Osteoblast (primary cell): Measurements from ENCODE around the gene LSS. TPM values are rescaled to one million over a fixed set of nuclear protein-coding genes. Genes with fewer than 3 reads are reported as not detected.
"Not testable (repeated sequence)": the region's sequence is repeated elsewhere in the genome, so short reads cannot be mapped to it uniquely, and the experiment has no call there.

Experiments used
- DNase-seq: peaks from one replicate; pipeline ENCODE4 v3.0.0; 2011; ENCODE audit warnings: low spot score, mixed read lengths; ENCODE audit not compliant: insufficient read length; ENCODE audit errors: missing footprints
- H2AFZ ChIP-seq: 2 replicates; pipeline ENCODE4 v1.6.0; 2011; ENCODE audit warnings: mild to moderate bottlenecking, low read length
- H3K27ac ChIP-seq: 2 replicates; pipeline ENCODE4 v1.5.1; 2011; ENCODE audit warnings: mild to moderate bottlenecking, low read depth, low read length, moderate library complexity
- H3K27me3 ChIP-seq: 2 replicates; pipeline ENCODE4 v1.6.0; 2012; ENCODE audit warnings: mild to moderate bottlenecking, control low read depth, inconsistent platforms, low read length, moderate library complexity; ENCODE audit not compliant: insufficient read depth
- H3K36me3 ChIP-seq: 2 replicates; pipeline ENCODE4 v1.5.1; 2011; ENCODE audit warnings: mild to moderate bottlenecking, low read length, control low read depth, moderate library complexity; ENCODE audit not compliant: insufficient read depth
- H3K4me1 ChIP-seq: 2 replicates; pipeline ENCODE4 v1.5.1; 2011; ENCODE audit warnings: mild to moderate bottlenecking, low read length, control low read depth, moderate library complexity; ENCODE audit not compliant: insufficient read depth
- H3K4me2 ChIP-seq: 2 replicates; pipeline ENCODE4 v1.6.0; 2011; ENCODE audit warnings: mild to moderate bottlenecking, low read length; ENCODE audit not compliant: insufficient read depth
- H3K4me3 ChIP-seq: fragments of 200-600 bp; sonication (generic); 3 replicates; pipeline ENCODE4 v1.5.1; 2012; ENCODE audit warnings: mild to moderate bottlenecking, low read length, inconsistent platforms; ENCODE audit not compliant: insufficient read depth
- H3K79me2 ChIP-seq: 2 replicates; pipeline ENCODE4 v1.6.0; 2012; ENCODE audit warnings: mild to moderate bottlenecking, low read length, control low read depth, inconsistent platforms; ENCODE audit not compliant: insufficient read depth
- H3K9me3 ChIP-seq: 2 replicates; pipeline ENCODE4 v1.5.1; 2011; ENCODE audit warnings: low read depth, low read length, control low read depth
- H4K20me1 ChIP-seq: 2 replicates; pipeline ENCODE4 v1.6.0; 2012; ENCODE audit warnings: mild to moderate bottlenecking, low read length, control low read depth; ENCODE audit not compliant: insufficient read depth
- total RNA-seq: library from RNA; depleted of rRNA; stranded (reverse); fragments of >200 nt; gene quantifications from 2 replicates; pipeline ENCODE4 v1.2.3, GENCODE V29; 2012
- TF ChIP-seq, protein P1 (sequence below): IDR thresholded peaks from 2 replicates; pipeline ENCODE4 v1.5.1; 2011; ENCODE audit warnings: mild to moderate bottlenecking, low read depth, low read length, moderate library complexity; ENCODE audit errors: extremely low read depth

Gene LSS
- total RNA-seq, 1 donor, result 122 TPM

DNA sequence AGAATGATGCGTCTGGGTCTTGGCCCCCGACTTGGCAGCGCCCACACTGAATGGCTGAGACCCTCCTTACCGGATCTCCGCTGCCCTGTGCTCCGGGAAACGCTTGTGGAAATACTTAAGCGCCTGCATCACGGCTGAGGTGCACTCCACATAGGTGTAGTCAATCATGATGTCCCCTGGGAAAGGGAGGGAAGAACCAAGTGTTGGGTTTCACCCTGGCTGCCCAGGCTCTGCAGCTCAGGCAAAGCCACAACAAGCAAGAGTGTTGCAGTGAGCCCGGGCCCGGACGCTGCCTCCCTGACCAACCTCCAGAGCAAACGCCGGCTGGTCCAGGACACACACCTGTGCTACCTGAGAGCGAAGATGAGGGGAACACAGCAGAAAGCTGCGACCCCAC lies 22.8 kb downstream of the LSS start:
- H3K9me3 ChIP-seq, result no peaks in the 10 kb centered on the region
- no peaks in the 10 kb centered on the region for H3K79me2 ChIP-seq
- peaks cover 11% of the 10 kb centered on the region for H3K36me3 ChIP-seq
- no peaks in the 10 kb centered on the region for H3K27me3 ChIP-seq
- TF ChIP-seq, protein P1, sequence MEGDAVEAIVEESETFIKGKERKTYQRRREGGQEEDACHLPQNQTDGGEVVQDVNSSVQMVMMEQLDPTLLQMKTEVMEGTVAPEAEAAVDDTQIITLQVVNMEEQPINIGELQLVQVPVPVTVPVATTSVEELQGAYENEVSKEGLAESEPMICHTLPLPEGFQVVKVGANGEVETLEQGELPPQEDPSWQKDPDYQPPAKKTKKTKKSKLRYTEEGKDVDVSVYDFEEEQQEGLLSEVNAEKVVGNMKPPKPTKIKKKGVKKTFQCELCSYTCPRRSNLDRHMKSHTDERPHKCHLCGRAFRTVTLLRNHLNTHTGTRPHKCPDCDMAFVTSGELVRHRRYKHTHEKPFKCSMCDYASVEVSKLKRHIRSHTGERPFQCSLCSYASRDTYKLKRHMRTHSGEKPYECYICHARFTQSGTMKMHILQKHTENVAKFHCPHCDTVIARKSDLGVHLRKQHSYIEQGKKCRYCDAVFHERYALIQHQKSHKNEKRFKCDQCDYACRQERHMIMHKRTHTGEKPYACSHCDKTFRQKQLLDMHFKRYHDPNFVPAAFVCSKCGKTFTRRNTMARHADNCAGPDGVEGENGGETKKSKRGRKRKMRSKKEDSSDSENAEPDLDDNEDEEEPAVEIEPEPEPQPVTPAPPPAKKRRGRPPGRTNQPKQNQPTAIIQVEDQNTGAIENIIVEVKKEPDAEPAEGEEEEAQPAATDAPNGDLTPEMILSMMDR, result no peak
- H3K4me2 ChIP-seq, result no peak overlapping the region
- no peak overlapping the region for H3K4me3 ChIP-seq
- no peaks in the 10 kb centered on the region for H4K20me1 ChIP-seq
- H2AFZ ChIP-seq, result no peak overlapping the region
- DNase-seq, result no peak
- H3K4me1 ChIP-seq, result no peaks in the 10 kb centered on the region
- H3K27ac ChIP-seq, result no peak overlapping the region

DNA sequence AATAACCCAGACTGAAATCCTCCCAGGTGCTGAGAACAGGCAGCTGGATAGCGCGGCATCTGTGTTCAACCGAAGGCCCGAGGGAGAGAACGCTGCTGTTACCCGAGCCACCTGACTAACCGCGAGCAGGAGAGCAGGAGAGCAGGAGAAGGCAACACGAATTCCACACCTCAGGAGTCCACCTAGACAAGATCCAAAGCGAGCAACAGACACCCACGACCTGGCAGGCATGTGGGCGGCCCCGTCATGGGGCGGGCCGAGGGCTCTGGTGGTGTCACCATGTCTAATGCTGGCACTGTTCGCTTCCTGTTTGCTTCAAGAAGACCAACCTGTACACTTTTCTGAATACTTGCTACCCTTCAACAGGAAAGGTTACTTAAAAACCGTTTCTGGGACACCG lies 23.4 kb downstream of the LSS start:
- DNase-seq, result peak; percentile 69
- H3K4me2 ChIP-seq, result no peak overlapping the region
- H2AFZ ChIP-seq, result no peak overlapping the region
- H3K27me3 ChIP-seq, result no peaks in the 10 kb centered on the region
- H3K79me2 ChIP-seq, result no peaks in the 10 kb centered on the region
- H3K27ac ChIP-seq, result no peak overlapping the region
- H3K9me3 ChIP-seq, result no peaks in the 10 kb centered on the region
- no peak overlapping the region for H3K4me3 ChIP-seq
- H3K4me1 ChIP-seq, result no peaks in the 10 kb centered on the region
- H4K20me1 ChIP-seq, result no peaks in the 10 kb centered on the region
- peaks cover 11% of the 10 kb centered on the region for H3K36me3 ChIP-seq
- TF ChIP-seq, protein P1, result no peak

DNA sequence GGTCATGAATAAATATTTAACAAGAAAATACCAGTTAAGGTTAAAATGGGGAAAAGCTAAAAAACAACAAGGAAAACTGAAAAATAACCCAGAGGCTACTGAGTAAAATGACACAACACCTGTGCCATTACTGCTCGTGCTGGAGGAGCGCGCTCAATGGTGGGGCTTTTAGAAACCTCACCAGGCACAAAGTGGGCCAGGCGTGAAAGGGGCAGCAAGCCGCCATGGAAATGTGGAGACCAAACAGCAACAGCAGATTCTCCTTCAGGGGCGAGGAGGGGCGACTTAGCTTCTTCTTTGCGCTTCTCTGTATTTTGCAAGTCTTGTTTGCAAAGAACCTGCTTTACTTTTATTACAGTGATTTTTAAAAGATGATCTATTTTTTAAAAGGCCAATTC lies 25.4 kb downstream of the LSS start:
- no peak overlapping the region for H3K27ac ChIP-seq
- no peak overlapping the region for H3K4me3 ChIP-seq
- no peaks in the 10 kb centered on the region for H4K20me1 ChIP-seq
- H3K4me1 ChIP-seq, result no peaks in the 10 kb centered on the region
- H3K9me3 ChIP-seq, result no peaks in the 10 kb centered on the region
- peaks cover 11% of the 10 kb centered on the region for H3K36me3 ChIP-seq
- no peaks in the 10 kb centered on the region for H3K79me2 ChIP-seq
- peak; percentile 73 for DNase-seq
- TF ChIP-seq, protein P1, result no peak
- no peak overlapping the region for H2AFZ ChIP-seq
- H3K27me3 ChIP-seq, result no peaks in the 10 kb centered on the region
- no peak overlapping the region for H3K4me2 ChIP-seq

DNA sequence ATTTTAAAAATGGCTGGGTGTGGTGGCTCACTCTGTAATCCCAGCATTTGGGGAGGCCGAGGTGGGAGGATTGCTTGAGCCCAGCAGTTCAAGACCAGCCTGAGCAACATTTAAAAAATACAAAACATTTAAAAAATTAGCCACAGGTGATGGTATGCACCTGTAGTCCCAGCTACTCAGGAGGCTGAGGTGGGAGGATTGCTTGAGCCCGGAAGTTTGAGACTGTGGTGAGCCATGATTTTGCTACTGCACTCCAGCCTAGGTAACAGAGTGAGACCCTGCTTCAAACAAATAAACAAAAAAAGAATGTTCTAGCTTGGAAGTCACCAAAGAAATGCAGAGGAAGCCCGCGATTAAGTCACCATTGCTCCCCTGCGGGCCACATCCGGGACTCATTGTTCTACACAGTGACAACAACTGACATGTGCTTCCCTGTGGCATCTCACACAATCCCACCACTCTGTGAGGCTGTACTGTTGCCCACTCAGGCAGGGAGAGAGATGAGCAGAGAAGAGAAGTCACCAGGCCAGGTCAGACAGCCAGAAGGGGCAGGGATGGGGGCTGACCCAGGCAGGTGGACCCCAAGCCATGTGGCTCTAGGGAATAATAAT lies 25.9 kb downstream of the LSS start:
- TF ChIP-seq, protein P1, result no peak
- no peak overlapping the region for H3K4me2 ChIP-seq
- no peak overlapping the region for H3K27ac ChIP-seq
- DNase-seq, result no peak
- peaks cover 11% of the 10 kb centered on the region for H3K36me3 ChIP-seq
- H3K9me3 ChIP-seq, result no peaks in the 10 kb centered on the region
- H3K4me1 ChIP-seq, result no peaks in the 10 kb centered on the region
- no peaks in the 10 kb centered on the region for H4K20me1 ChIP-seq
- H3K4me3 ChIP-seq, result no peak overlapping the region
- no peaks in the 10 kb centered on the region for H3K79me2 ChIP-seq
- no peak overlapping the region for H2AFZ ChIP-seq
- no peaks in the 10 kb centered on the region for H3K27me3 ChIP-seq

DNA sequence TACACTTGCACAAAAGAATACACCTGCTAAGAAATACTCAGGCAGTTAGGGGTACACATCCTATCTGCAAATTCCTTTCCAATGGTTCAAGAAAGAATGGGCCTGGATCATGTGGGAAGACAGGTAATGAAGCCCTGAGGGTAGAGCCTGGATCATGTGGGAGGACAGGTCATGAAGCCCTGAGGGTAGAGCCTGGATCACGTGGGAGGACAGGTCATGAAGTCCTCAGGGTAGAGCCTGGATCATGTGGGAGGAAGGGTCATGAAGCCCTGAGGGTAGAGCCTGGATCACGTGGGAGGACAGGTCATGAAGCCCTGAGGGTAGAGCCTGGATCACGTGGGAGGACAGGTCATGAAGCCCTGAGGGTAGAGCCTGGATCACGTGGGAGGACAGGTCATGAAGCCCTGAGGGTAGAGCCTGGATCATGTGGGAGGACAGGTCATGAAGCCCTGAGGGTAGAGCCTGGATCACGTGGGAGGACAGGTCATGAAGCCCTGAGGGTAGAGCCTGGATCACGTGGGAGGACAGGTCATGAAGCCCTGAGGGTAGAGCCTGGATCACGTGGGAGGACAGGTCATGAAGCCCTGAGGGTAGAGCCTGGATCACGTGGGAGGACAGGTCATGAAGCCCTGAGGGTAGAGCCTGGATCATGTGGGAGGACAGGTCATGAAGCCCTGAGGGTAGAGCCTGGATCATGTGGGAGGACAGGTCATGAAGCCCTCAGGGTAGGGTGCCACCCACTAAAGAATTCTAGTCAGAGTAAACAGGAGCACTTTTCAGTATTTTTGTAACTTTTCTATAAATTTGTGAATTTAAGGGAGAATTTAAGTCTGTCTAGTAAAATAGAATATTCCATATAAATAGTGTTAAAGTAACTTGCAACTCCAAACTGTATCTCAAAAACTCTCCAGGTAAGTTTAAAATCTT lies 27.4 kb downstream of the LSS start:
- not testable (repeated sequence) for H3K27ac ChIP-seq, H3K9me3 ChIP-seq, DNase-seq, H3K27me3 ChIP-seq, H3K79me2 ChIP-seq, H3K4me3 ChIP-seq, H4K20me1 ChIP-seq, H3K4me1 ChIP-seq, H2AFZ ChIP-seq, H3K4me2 ChIP-seq
- peaks cover 18% of the 10 kb centered on the region for H3K36me3 ChIP-seq
